Stimulated activated CD4-positive, alpha-beta T cell treated with anti-CD3 and anti-CD28 coated beads, Interleukin-15, amount 100 ng/mL, for 1 hour (primary cell): ENCODE data around the gene ALDH3B1.

Experiments
- DNase-seq, 2 donors: peaks; one replicate each; pipeline ENCODE4 v3.0.0-alpha.2; 2020; ENCODE audit warnings: low read depth in 1 of 2, low spot score in 1 of 2

Gene ALDH3B1

DNA sequence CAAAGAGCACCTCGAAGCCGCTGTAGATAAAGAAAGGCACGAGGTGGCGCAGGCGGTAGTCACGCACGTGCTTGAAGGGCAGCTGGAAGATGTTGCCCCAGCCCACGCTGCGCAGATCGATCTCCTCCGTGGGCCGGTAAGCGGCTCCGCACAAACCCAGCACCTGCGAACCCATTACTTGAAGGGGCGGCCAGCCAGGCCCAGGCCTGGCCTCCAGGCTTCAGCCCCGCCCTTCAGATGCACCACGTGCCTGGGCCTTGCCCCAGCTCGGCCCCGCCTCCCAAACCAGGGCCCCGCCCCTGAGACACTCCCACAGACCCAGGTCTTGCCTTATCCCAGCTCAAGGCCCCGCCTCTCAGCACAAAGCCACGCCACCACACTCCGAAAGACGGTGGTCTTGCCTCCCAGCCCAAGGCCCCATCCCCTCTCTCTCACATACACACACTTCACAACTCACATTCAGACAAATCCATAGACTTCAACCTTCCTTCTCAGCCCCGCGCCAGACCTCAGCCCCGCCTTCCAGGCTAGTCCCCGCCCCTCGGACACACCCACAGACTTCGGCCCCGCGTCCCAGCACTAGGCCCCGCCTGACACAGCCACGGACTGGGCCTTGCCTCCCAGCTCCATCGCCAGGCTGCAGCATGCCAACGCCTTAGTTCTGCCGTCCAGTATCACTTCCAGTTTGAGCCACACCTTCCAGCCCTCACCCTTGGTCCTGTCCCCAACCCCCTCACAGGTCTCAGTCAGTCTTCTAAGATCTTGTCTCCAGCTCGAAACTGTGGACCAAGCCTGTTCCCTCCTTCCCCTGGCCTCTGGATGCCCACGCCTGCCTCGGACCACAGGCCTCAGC lies 13.3 kb upstream of the ALDH3B1 start:
- DNase-seq, result no peak

DNA sequence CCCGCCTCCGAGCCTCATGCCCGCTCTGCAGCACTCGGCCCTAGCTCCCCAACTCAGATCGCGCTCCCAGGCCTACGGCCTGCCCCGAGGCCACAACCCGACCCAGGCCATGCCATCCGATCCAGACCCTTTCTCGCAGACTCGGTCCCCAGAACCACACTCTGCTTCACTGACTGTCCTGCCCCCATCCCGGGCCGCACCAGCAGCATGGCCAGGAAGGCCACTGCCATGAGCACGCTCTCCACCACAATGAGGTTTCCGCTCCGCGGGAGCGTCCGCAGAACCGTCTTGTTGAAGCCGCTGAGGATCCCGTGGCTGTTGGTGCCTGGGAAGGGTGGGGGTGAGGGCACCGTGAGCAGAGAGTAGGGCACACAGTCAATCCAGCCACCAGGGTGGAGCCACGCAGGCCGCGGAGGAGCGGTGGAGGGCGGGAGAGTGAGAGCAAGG lies 12.6 kb upstream of the ALDH3B1 start:
- DNase-seq, result no peak

DNA sequence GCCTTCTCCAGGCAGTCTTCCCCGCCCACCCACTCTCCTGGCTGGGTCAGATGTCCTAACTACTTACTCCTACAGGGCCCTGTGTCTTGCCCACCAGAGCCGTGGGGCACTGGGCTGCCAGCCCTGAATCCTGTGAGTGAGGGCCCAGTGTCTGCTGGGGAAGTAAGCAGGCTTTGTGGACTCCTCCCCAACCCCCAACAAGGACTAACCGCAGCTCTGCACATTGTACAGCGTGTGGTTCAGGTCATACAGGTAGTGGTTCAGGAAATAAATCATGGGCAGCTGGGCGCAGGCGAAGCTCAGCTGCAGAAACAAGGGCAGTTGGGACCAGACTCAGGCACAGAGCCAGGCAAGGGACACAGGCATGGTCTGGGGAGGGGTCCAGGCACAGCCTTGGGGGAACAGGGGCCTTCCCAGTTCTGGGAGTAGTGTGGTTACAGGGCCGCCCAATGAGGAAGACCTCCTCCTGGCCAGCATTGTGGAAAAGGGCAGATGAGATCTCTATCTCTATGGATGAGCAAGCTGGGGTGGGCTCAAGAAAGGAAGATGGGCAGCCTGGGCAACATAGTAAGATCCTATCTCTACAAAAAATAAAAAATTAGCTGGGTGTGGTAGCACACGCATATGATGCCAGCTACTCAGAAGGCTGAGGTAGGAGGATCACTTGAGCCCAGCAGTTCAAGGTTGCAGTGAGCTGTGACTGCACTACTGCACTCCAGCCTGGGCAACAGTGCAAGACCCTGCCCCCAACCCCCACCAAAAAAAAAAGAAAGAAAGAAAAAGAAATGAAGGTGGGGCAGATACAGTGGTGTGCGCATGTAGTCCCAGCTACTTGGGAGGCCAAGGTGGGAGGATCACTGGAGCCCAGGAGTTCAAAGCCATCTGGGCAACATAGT lies 11.7 kb upstream of the ALDH3B1 start:
- no peak for DNase-seq

DNA sequence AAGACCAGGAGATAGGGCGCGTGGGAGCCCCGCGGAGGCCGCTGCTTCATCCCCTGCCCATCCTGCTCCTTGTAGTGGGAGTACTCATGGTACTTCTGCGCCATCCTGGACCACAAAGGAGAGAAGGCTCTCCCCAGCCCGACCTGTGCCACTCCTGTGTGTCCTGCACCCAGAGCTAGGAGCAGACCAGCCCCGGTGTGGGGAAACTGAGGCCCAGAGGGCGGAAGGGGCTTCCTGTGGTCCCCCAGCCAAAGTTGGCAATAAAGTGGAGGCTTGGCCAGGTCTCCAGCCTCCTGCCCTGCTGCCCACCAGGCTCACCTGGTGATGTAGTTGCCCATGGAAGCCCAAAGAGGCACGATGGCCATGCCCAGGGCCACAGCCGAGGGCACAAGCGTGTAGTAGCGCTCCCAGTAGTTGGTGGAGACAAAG lies 10.9 kb upstream of the ALDH3B1 start:
- DNase-seq, result no peak

DNA sequence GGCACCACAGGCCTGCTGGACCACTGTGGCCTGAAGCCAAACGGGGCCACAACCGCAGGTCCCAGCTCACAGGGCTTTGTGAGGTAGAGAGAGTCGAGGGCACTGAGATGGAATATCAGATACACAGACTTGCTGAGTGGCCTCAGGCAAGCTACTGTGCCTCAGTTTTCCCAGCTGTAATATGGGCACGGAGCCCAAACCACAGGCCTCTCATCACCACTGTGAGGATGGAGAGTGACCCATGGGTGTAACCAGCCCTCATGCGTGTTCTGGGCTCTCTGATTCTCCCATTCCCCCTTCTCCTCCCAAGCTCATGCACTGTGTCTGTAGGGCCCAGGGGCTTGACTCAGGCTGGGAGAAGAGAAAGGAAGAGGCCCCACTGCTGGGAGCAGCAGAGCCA lies 10.4 kb upstream of the ALDH3B1 start:
- no peak for DNase-seq

DNA sequence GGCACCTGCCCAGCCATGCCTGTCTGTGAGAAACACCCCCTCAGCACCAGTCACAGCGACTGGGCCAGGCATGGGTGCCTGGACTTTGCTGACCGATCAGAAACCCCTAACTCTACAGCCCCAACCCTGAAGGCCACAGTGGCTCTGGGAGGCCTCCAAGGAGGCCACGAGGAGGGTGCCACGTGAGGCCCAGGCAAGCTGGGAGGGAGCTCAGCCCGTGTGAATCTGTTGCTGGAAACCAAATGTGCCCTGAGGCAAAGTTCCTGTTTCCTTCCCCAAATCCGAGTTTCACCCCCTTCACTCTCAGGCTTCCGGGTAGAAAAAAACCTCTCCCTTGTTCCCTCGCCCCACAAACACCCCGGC lies 7.6 kb upstream of the ALDH3B1 start:
- DNase-seq, result no peak

DNA sequence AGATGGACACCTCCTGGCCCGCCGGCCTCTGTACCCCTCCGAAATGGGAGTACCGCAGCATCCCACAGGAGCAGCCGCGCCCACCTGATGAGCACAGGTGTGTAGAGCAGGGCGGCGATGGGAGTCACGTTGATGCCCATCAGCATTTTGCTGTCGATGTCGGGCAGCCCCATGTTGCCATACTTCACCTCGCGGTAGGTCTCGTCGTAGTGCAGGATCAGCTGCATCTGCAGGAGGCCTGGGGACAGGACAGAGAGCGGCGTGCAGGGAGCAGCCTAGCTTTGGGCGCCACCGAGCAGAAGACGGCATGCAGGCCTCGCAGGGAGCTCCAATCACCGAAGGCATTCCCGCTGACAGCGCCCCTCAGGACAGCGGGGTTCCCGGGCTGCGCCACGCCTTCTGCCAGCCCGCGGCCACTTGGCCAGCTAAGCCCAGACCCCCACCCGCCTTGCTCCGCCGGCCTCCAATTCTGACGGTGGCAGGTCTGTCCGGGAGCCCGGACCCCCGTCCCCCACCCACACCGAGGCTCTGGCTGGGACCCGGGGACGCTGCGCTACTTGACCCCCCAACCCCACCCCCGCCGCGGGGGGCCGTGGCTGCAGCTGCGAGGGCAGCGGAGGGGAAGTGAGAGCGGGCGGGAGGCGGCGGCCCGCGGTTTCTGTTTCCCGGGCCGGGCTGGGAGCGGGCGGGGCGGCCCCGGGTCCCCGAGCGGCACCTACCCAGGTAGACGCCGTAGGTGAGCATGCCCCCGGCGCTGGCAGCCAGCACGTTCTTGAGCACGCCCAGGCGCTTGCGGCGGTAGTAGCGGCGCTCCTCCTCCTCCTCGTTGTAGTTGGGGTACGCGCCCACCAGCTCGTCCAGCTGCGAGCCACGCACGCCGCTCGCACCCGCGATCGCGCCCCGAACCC lies 6.9 kb upstream of the ALDH3B1 start:
- DNase-seq, result peak; percentile 16 to 45

DNA sequence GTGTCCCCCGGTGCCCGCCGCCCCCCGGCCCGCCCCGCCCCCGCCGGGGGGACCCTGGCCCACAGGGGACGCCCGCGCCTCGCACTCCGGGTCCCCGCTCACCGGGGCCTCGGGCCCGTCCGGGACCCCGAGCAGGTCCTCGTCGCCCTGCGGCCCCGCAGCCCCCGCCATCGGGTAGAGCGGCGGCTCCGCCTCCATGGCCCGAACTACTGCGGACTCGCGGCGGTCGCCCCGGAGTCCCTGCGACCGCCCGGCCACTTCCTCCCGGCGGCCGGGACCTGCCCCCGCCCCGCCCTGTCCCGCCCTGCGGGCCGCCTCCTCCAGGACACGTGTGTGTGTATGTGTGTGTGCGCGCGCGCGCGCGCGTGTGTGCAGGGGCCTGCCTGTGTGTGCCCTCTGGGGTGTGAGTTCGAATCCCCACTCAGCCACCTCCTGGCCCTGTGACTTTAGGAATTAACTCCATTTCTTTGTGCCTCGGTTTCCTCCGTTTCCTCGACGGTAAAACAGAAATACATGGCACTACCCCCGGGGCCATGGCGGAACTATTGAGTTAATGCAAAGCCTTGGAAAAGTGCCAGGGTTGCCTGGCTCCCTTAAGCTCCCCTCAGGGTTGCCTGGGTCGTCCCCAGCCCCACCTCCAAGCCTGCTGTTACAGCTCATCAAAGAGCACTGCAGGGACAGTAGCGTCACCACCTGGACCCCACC lies 6.1 kb upstream of the ALDH3B1 start, which contains the start of gene UNC93B1:
UNC93B1 (minus strand) TSS at position 252 of the 705 bp plus-strand sequence; CDS start at position 198, 54 bp downstream.
- DNase-seq, result peak; percentile 54 to 67

DNA sequence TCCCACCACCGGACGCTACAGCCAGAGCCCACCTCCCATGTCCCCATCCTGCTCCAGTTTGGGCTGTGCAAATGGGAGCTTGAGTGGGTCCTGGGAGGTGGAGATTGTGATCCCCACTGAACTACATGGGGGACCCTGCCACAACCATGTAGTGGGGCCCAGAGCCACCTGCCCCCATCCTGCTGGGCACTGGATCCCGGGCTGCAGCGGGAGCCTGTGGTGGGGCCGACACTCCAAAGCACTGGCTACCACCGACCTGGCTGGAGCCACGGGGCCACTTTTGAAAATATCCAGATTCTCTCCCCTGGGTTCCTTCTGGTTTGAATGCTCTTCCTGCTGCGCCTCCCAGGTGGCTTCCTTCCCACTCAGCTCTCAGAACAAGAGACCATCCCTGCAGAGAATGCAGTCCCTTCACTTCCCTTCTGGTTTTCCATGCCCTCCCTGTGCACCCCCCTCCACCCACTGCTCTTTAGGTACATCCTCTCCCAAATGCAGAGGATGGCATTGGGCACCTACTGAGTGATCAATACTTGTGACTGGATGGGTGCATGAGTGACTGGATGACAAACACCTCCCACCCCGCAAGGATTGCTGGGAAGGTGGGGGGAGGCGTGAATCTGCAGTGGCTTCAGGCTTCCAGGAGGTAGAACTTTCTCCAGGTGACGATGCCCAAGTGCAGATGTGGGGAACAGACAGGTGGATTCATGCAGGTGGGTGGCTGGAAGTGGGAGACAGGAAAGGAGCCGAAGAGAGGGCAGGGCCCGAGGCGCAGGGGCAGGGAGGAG lies 5.4 kb upstream of the ALDH3B1 start:
- no peak for DNase-seq

DNA sequence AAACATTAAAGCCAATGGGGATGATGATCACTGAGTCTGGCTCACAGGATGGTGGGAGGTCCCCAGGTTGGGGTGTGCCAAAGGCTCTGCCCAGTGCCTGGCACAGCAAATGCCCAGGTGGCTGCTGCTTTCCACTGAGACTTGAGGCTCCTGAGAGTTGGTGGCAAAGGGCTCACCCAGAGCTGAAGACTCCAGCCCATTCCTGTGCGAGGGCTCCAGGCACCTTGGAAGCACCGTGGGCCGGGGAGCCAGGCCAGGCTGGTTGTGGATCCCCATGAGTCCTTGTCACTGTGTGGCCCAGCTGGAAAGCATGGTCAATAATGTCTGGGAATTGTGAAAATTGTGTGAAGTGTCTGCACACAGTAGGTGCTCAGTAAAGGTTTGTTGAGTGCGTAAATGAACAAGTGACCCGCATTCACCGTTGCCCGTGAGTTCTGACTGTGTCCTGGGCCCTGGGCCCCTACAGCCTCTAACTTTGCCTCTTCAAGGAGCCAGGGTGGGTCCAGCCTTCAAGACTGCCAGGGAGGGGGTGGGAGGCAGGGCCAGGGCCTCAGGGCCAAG lies 3.4 kb upstream of the ALDH3B1 start:
- no peak for DNase-seq

DNA sequence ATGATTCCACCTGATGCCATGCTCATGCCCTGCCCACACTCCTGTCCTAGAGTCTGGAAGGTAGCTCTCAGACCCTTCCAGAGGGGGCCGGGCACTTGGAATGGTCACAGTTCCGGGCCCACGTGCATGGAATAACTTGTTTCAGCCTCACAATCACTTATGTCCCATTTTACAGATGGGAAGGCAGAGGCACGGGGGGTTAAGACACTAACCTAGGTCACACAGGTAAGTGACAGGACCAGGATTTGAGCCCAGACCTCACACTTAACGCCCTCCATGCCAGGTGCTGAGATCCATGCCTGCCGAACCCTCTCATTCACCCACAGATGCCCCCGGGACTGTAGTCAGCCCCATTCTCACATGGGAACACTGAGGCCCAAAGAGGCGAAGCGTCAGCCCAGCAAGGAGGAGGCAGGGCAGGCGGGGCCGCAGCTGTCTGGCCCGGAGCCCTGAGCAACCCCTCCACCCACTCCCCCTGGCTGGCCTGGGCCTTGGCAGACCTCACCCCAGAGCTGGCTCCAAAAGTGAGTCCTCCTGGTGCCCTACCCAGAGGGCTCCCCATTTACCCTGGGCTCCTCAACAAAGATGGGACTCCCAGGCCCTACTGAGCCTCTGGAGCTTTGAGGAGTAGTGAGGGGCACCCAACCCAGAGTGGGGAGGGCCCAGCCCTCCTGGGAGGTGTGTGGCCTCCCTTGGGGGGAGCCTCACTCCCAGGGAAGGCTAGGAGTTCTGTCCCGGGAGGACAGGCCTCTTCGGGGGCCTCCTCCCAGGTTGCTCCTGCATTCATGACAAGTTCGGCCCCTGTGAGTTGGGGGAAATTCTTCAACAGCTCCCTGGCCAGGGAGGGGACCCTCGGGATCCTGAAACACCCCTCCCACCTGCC lies 2.4 kb upstream of the ALDH3B1 start:
- no peak for DNase-seq

DNA sequence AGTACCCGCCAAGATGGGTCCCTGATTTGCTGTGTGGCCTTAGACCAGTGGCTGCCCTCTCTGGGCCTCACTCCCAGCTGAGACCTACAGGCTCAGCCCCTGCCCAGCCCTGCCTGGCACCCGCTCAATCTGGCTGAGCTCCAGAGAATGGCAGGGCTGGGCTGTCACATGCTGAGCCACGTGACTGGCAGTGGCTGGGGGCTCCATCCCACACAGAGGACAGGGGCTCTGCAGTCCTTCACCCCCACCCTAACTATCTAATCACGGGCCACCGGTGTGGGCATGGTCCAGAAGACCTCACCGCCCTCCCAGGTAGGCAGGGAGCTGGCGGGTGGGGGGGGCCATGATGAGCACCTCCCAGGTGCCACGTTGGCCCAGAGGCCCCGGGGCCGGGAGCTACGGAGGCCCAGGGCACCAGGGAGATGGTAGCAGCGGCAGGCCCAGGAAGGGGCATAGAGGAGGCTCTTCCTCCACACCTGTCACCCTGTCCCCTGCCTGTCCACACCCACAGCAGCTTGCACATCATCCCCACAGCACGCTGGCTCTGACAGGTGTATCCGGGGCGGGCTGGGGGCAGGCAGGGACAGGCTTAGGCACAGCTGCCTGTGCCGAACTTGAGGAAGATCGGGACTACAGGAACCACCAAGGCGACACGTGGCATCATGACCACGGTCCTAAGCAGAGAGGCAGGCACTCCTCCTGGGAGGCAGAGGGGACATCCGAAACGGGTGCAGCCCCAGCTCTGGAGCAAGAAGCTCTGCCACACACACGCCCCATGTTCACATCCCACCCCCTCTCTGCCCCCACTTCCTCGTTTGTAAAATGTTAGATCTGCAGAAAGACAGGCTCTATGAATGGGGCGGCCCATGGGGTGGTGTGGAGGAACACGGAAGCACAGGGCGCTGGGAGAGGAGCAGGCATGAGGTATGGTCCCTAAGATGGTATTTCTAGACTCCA lies 1.5 kb upstream of the ALDH3B1 start:
- no peak for DNase-seq

DNA sequence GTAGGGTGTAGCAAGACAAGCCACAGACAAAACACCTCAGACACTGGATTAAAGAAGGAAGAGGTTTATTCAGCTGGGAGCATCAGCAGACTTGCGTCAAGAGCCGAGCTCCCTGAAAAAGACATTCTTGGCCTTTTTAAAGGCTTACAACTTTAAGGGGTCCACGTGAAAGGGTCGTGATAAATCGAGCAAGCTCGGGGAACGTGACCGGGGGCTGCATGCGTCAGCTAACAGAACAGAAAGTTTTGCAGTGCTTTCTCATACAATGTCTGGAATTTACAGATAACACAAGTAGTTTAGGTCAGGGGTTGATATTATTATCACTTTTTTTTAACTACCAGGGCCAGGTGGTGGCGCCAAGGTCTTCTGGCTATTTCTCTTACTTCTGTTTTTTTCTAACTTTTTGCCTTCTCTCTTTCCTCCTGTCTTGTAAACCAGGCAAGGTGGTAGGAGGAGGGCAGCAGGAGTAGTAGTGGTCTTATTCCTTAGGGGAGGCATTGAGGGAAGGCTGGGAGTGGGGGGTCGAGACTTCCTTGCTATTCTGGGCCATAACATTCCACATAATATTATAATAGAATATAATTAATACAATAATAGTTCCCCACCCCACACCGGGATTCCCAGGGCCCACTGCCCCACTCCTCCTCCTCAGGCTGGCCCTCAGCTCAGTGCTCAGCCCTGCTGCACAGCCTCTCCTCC lies 587 bp upstream of the ALDH3B1 start:
- DNase-seq, result no peak

DNA sequence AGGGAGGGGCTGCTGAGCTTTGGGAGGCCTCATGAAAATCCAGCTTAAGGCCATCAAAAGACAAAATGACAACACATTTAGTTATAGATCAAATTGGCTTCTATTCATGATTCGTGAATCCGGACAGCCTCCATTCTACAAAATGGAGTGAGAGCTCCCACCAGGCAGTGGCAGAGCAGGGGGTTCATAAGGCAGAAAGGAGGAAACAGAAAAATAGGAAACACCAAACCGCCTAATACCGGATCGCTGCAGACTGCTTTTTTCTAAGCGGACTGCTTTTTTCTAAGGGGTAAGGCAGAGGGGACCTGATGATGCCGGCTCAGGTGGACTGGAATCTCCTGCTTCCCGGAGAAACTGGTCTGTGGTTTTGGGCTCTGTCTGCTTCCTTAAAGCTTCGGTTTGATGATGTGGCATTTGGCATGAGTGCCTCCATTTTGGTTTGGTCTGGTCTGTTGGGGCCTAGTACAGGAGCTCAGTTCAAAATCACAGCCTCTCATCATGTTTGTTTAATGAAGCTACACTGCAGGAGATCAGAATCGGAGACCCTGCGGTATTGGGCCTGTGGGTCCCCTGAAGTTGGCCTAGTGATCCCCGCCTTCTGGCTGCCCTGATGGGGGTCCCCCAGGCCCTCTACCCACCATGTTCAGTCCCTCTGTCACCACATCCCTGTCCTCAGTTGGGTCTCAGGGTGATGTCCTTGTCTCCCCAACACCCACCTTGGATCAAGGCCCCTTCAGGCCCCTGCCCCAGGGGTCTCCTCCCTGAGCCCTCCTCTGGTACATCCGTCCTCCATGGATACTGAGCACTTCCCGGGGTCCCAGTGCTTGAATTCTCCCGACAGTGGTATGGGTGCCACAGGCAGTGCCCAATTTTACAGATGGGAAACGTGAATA lies 1.2 kb downstream of the ALDH3B1 start:
- no peak for DNase-seq

DNA sequence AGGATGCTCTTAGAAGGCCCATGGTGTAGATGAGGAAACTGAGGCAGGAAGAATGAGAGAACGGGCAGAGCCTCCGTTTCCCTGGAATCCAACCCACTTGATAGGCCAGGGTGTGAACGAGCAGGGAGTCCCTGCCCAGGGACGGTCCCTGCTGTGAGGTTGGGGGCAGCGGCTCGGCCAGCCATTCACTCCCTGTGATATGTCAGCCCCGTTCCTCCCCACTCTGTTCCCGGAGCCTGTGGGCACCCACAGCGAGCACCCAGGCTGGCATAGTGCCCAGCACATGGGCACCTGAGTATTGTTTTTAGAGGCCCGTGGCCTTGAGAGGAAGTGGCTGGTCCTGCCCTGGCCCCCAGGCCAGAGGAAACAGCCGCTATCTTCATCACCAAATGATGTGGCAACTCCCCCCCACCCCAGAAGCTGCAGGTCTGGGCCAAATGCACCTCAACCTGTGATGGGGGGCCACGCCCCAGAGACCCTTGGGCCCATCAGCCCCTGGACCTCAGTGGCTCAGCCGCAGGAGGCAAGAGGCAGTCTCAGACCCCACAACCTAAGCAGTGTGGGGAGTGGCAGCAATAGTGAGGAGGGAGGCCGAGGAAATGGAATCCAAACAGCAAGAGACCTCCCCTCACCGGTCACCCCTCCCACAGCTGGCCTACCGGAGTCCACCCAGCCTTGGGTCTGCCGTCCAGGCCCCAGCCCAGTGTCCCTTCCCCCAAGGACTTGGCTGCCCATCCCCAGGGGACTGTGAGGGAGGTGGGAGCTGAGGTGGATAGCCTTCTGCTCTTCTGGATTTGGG lies 2.1 kb downstream of the ALDH3B1 start:
- no peak for DNase-seq
